KMS-11 (cell line): ENCODE results near the gene PLIN3.
"Not testable (repeated sequence)": the region's sequence is repeated elsewhere in the genome, so short reads cannot be mapped to it uniquely, and the experiment has no call there.

Experiments used
- H2AFZ ChIP-seq: fragments of 200-600 bp; sonication (generic); 2 replicates; pipeline ENCODE4 v1.6.1; 2016; ENCODE audit warnings: antibody characterized with exemption, mixed run types, low read depth
- H3K27ac ChIP-seq: fragments of 200-600 bp; sonication (generic); 2 replicates; pipeline ENCODE4 v1.6.1; 2016; ENCODE audit warnings: mild to moderate bottlenecking, mixed run types
- H3K27me3 ChIP-seq: fragments of 200-600 bp; sonication (generic); 2 replicates; pipeline ENCODE4 v1.6.1; 2017; ENCODE audit warnings: mild to moderate bottlenecking, low read depth, mixed run types, moderate library complexity; ENCODE audit not compliant: insufficient read depth
- H3K36me3 ChIP-seq: fragments of 200-600 bp; sonication (generic); 2 replicates; pipeline ENCODE4 v1.6.1; 2017; ENCODE audit warnings: mild to moderate bottlenecking, mixed run types; ENCODE audit not compliant: insufficient read depth
- H3K4me1 ChIP-seq: fragments of 200-600 bp; sonication (generic); 2 replicates; pipeline ENCODE4 v1.6.1; 2016; ENCODE audit warnings: mild to moderate bottlenecking, low read depth, mixed run types; ENCODE audit not compliant: poor library complexity, severe bottlenecking
- H3K4me2 ChIP-seq: fragments of 200-600 bp; sonication (generic); 2 replicates; pipeline ENCODE4 v1.7.0; 2016; ENCODE audit warnings: mild to moderate bottlenecking, mixed run types
- H3K4me3 ChIP-seq: fragments of 200-600 bp; sonication (generic); IDR thresholded peaks from 2 replicates; pipeline ENCODE4 v1.6.1; 2017; ENCODE audit warnings: low read depth, low read length, mixed read lengths; ENCODE audit not compliant: insufficient read depth
- H3K79me2 ChIP-seq: fragments of 200-600 bp; sonication (generic); 2 replicates; pipeline ENCODE4 v1.6.1; 2016; ENCODE audit warnings: low read depth, mixed run types; ENCODE audit not compliant: insufficient read depth
- H3K9ac ChIP-seq: fragments of 200-600 bp; sonication (generic); 2 replicates; pipeline ENCODE4 v1.6.1; 2016; ENCODE audit warnings: mild to moderate bottlenecking, mixed run types
- H4K20me1 ChIP-seq: fragments of 200-600 bp; sonication (generic); 2 replicates; pipeline ENCODE4 v1.6.1; 2016; ENCODE audit warnings: mild to moderate bottlenecking, mixed run types; ENCODE audit not compliant: insufficient read depth
- TF ChIP-seq, protein P1 (sequence below): fragments of 200-600 bp; sonication (generic); conservative IDR thresholded peaks from 2 replicates; pipeline ENCODE4 v1.6.1; 2017; ENCODE audit warnings: low read depth, mild to moderate bottlenecking, antibody characterized with exemption, low read length, moderate library complexity, mixed read lengths

Gene PLIN3

GRCh38 chr19:4859697-4860096 lies 7.8 kb downstream of the PLIN3 start:
- TF ChIP-seq, protein P1, sequence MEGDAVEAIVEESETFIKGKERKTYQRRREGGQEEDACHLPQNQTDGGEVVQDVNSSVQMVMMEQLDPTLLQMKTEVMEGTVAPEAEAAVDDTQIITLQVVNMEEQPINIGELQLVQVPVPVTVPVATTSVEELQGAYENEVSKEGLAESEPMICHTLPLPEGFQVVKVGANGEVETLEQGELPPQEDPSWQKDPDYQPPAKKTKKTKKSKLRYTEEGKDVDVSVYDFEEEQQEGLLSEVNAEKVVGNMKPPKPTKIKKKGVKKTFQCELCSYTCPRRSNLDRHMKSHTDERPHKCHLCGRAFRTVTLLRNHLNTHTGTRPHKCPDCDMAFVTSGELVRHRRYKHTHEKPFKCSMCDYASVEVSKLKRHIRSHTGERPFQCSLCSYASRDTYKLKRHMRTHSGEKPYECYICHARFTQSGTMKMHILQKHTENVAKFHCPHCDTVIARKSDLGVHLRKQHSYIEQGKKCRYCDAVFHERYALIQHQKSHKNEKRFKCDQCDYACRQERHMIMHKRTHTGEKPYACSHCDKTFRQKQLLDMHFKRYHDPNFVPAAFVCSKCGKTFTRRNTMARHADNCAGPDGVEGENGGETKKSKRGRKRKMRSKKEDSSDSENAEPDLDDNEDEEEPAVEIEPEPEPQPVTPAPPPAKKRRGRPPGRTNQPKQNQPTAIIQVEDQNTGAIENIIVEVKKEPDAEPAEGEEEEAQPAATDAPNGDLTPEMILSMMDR = no peak
- H3K36me3 ChIP-seq = no peaks in the 10 kb centered on the region
- no peak overlapping the region for H3K27ac ChIP-seq
- no peak overlapping the region for H2AFZ ChIP-seq
- H3K79me2 ChIP-seq = no peaks in the 10 kb centered on the region
- H3K4me2 ChIP-seq = no peak overlapping the region
- H3K4me1 ChIP-seq = no peaks in the 10 kb centered on the region
- no peaks in the 10 kb centered on the region for H3K27me3 ChIP-seq
- no peak overlapping the region for H3K9ac ChIP-seq
- H4K20me1 ChIP-seq = no peaks in the 10 kb centered on the region
- no peak overlapping the region for H3K4me3 ChIP-seq

GRCh38 chr19:4856468-4856867 lies 11.0 kb downstream of the PLIN3 start:
- H3K79me2 ChIP-seq, H4K20me1 ChIP-seq, H3K27me3 ChIP-seq, H3K36me3 ChIP-seq, H3K4me3 ChIP-seq, H3K27ac ChIP-seq, H3K9ac ChIP-seq, H3K4me1 ChIP-seq, H3K4me2 ChIP-seq, H2AFZ ChIP-seq: not testable (repeated sequence)

DNA sequence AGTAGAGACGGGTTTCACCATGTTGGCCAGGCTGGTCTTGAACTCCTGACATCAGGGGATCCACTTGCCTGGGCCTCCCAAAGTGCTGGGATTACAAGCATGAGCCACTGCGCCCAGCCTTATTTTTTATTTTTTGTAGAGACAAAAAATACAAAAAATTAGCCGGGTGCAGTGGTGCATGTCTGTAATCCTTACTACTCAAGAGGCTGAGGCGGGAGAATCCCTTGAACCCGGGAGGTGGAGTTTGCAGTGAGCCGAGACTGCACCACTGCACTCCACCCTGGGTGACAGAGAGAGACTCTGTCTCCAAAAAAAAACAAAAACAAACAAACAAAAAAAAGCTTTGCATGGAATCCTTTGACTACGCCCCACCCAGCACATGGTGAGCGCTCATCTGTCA lies 14.0 kb downstream of the PLIN3 start:
- not testable (repeated sequence) for H4K20me1 ChIP-seq, H3K4me2 ChIP-seq, H3K4me3 ChIP-seq, H3K36me3 ChIP-seq, H2AFZ ChIP-seq, H3K27me3 ChIP-seq, H3K79me2 ChIP-seq, H3K27ac ChIP-seq, H3K9ac ChIP-seq
- peaks cover 14% of the 10 kb centered on the region for H3K4me1 ChIP-seq

DNA sequence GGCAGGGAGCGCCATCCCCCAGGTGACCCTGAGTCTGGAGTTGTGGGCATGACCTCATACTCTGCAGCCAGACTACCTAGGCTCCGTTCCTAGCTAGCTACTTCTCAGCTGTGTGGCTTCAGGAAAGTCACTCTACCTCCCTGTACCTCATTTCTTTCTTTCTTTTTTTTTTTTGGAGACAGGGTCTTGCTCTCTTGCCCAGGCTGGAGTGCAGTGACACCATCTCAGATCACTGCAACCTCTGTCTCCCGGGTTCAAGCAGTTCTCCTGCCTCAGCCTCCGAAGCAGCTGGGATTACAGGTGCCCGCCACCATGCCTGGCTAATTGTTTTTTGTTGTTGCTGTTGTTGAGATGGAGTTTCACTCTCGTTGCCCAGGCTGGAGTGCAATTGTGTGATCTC lies 15.0 kb downstream of the PLIN3 start:
- no peak overlapping the region for H3K27ac ChIP-seq
- no peaks in the 10 kb centered on the region for H3K27me3 ChIP-seq
- H3K4me3 ChIP-seq = no peak overlapping the region
- no peak overlapping the region for H3K9ac ChIP-seq
- H3K4me1 ChIP-seq = peaks cover 14% of the 10 kb centered on the region
- TF ChIP-seq, protein P1 = no peak
- H3K36me3 ChIP-seq = no peaks in the 10 kb centered on the region
- no peak overlapping the region for H2AFZ ChIP-seq
- H3K79me2 ChIP-seq = no peaks in the 10 kb centered on the region
- H4K20me1 ChIP-seq = no peaks in the 10 kb centered on the region
- no peak overlapping the region for H3K4me2 ChIP-seq

- H3K4me2 ChIP-seq = no peak overlapping the region
- no peaks in the 10 kb centered on the region for H3K79me2 ChIP-seq
- H2AFZ ChIP-seq = no peak overlapping the region
- no peak overlapping the region for H3K4me3 ChIP-seq
- H3K9ac ChIP-seq = no peak overlapping the region
- no peaks in the 10 kb centered on the region for H3K36me3 ChIP-seq
- no peaks in the 10 kb centered on the region for H4K20me1 ChIP-seq
- H3K27ac ChIP-seq = no peak overlapping the region
- H3K27me3 ChIP-seq = no peaks in the 10 kb centered on the region
- H3K4me1 ChIP-seq = peaks cover 14% of the 10 kb centered on the region
- TF ChIP-seq, protein P1 = peak; percentile 75
These were observed 15.7 kb downstream of the PLIN3 start for GRCh38 chr19:4851551-4852290.
